Fibroblast of skin of left biceps (primary cell): ENCODE measurements around the gene DNAH6.
"Not testable (repeated sequence)": the region's sequence is repeated elsewhere in the genome, so short reads cannot be mapped to it uniquely, and the experiment has no call there.

Experiments used
- DNase-seq, 2 experiments: peaks; one replicate each; pipeline ENCODE4 v3.0.0-alpha.2; 2013; ENCODE audit warnings: low read depth in 2 of 2

DNAH6 gene

GRCh38 chr2:84755096-84755495, 238.8 kb downstream of the DNAH6 start:
- no peak for DNase-seq

DNA sequence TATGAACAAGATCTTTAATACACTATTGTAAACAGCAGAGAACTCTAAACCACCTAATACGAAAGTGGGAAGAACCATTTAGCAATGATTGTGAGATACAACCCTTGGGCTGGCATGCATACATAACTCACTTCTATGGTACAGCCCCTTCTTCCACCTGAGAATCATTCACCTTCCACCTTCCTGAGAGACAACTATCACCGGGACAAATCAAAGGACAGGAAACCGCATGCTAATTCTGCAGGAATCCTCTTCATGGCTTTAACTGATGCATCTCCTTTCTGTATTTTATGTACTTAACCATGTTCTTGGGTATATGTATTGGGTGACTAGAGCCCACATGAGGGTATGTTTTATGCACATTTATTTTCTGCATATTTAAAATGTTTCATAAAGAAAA, 241.3 kb downstream of the DNAH6 start:
- no peak for DNase-seq

DNA sequence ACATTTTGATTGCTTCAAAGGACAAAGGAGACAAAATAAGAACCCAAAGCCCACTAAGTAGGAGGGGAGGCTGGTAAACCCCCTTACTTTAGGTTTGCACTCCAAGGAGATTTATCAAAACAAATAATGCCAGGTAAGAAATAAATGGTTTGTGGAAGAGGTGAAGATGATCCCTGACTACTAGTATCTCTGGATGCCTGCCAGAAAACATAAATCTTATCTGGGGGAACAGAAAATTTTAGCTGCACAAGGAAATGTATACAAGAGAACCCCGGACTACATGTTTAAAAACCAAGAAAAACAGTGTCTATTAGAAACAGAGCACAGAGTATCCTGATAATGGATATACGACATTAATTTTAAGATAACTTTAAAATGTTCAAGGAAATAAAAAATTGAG, 250.5 kb downstream of the DNAH6 start:
- no peak for DNase-seq

DNA sequence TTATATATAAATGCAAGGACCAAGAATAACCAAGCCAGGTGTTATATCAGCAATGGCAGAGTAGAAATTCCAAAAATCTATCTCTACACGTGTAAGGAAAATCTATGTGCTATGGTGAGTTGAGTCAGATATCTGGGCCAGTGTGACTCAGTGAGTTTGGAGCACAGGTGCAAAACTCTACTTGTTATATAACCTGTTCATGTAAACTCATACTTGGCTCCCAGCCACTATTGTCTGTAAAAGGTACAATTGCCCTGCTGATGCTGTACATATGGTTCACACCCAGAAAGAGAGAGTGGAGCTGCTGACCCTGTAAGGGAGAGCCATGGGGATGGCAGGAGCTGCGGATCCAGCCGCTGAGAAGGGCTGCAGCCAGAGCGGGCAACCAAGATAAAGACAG, 252.5 kb downstream of the DNAH6 start:
- no peak for DNase-seq

DNA sequence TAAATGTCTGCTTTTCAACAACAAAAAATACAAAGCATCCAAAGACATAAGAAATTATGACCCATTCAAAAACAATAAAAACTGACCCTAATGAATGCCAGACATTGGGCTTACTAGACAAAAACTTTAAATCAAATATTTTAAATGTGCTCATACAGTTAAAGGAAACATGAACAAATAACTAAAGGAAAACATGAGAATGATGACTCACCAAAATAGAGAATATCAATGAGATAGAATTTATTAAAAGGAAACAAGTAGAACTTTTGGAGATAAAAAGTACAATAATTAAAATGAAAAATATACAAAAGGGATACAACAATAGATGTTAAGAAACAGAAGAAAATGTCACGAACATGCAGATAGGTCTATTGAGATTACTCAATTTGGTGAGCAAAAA, 254.0 kb downstream of the DNAH6 start:
- DNase-seq, result no peak

DNA sequence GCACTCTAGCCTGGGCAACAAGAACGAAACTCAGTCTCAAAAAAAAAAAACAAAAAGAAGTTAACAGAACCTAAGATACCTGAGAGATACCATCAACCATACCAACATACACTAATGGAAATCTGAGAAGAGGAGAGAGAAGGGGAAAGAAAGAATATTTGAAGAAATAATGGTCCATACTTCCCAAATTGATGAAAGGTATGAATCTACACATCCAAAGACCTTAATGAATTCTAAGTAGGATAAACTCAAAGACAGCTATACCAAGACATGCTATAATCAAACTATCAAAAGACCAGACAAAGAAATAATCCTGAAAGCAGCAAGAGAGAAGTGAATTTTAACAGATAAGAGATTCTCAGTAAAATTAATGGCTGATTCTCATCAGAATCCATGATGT, 255.0 kb downstream of the DNAH6 start:
- DNase-seq, result no peak

DNA sequence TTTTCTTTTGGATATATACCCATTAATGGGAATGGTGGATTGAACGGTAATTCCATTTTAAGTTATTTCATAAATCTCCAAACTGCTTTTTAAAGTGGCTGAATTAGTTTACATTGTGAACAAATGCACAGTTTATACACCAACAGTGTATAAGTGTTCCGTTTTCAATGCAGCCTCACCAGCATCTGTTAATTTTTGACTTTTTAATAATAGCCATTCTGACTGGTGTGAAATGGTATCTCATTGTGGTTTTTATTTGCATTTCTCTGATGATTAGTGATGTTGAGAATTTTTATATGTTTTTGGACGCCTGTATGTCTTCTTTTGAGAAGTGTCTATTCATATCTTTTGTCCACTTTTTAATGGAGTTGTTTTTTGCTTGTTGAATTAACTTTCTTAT, 257.3 kb downstream of the DNAH6 start:
- not testable (repeated sequence) for DNase-seq

GRCh38 chr2:84776011-84776410, 259.7 kb downstream of the DNAH6 start:
- no peak for DNase-seq

DNA sequence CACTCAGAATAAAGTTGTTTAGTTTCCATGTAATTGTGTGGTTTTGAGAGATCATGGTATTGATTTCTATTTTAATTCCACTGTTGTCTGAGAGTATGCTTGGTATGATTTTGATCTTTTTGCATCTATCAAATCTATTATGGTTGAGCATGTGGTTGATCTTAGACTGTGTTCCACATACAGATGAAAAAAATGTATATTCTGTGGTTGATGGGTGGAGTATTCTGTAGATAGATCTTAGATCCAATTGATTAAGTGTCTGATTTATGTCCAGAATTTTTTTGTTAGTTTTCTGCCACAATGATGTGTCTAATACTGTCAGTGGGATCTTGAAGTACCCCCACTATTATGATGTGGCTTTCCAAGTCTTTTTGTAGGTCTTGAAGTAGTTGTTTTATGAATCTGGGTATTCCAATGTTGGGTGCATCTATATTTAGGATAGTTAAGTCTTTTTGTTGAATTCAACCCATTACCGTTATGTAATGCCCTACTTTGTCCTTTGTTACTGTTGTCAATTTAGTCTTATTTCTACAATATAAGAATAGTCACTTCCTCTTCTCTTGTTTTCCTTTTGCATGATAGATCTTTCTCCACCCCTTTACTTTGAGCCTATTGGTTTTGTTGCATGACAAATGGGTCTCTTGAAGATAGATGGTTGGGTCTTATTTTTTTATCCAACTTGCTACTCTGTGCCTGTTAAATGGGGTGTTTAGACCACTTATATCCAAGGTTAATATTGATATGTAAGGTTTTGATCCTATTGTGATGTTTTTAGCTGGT, 262.8 kb downstream of the DNAH6 start:
- DNase-seq, result no peak

- no peak for DNase-seq
Observed at GRCh38 chr2:84779781-84780180, 263.5 kb downstream of the DNAH6 start.

GRCh38 chr2:84781942-84782716, 265.8 kb downstream of the DNAH6 start:
- DNase-seq, result no peak

- DNase-seq, result no peak
Observed at GRCh38 chr2:84782717-84783442, 266.6 kb downstream of the DNAH6 start.

- DNase-seq, result no peak
Observed at GRCh38 chr2:84785950-84786349, 269.7 kb downstream of the DNAH6 start.

DNA sequence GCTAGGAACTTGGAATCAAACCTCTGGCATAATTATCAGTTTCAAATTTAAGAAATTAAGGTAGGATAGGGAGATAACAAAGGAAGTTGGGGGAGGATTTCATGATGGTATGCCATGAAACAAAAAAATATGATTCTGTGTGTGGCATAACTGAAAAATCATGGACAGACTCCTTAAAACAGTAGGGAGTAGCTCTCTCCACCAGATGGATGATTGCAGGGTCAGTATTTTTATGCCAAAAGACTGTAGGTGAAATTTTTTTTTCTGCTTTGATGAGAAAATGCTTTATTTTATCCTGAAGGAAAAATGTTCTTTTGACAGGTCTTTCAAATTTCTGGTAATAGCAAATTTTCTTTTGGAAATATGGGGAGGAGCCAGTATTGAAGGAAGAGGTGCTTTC, 270.3 kb downstream of the DNAH6 start:
- no peak for DNase-seq

DNA sequence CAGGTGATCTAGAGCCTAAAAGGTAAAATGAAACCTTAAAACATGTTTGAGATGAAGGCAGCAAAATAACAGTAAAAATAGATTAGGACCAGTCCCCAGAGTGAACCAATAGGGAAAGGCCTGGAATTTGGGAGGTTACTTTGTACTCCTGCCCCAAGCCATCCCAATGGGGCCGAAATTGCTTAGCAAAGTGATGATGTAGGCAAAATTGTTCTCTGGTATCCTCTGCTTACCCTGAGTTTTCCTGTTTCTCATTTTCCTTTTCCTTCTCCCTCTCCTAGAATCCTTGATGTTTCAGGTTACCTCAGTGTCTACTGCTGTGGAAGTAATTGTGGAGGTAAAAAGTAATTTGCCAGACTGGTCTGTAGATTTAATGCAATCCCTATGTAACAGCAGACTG, 271.7 kb downstream of the DNAH6 start:
- DNase-seq, result no peak

DNA sequence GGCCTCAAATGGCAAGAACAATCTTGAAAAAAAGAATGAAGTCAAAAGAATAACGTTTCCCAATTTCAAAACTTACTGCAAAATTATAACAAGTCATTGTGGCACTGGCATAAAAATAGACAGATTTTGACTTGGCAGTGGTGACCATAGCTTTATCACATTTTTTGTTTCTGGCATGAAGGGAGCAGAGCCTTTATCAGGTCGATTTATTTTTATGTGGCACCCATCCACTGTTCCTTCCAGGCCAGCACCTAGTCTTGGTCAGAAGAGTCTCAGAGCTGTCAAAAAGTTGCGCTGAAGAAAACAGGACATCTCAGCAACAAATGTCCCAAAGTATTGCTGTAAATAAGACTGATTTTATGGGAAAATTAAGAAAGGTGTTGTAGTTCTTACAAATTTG, 272.2 kb downstream of the DNAH6 start:
- no peak for DNase-seq

- no peak for DNase-seq
Observed at GRCh38 chr2:84792856-84793522, 276.7 kb downstream of the DNAH6 start.

DNA sequence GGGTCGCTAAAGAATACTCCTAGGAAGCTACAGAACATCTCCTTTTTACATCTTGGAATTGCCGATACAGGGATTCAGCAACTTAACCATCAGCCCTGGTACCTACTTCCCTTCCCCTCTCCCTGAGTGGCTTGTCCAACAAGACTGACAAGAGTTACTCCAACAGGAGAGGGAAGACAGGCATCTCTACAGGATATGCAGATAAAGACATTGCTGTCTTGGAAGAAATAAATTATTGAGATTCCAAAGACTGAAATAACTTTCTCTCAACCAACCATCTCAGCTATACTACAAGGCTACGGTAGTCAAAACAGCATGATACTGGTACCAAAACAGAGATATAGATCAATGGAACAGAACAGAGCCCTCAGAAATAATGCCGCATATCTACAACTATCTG, 277.3 kb downstream of the DNAH6 start:
- DNase-seq, result no peak

- DNase-seq, result no peak
Observed at GRCh38 chr2:84796798-84797197, 280.5 kb downstream of the DNAH6 start.

- DNase-seq, result no peak
Observed at GRCh38 chr2:84797271-84797670, 281.0 kb downstream of the DNAH6 start.

DNA sequence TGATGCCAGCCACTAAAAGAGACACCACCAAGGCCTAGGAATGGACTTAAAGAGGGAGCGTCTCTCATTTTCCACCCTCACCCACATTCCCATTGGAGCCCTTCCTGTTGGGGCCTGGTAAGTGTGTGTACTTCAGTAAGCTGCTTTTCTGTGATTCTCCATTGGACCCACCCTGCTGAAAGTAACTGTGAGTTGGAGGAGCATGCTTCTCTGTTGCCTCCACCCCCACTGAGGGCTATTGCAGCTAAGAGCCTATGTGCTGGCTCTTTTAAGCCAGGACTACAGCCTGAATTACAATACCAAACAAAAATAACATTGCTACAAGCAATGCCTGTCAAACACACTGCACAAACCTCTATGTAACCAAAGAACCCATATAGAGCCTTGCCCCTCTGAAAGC, 283.5 kb downstream of the DNAH6 start:
- no peak for DNase-seq

GRCh38 chr2:84800194-84800805, 284.0 kb downstream of the DNAH6 start:
- DNase-seq, result no peak
